ENCODE data around the gene MAVS.

Gene MAVS

GRCh38 chr20:3815703-3816315 is 30.8 kb upstream of the MAVS start:
- no peak for DNase-seq (ENCODE audit: low read depth)
- no peak overlapping the region for H3K4me3 ChIP-seq (ENCODE audit: low read depth, low read length)
- no peak for TF ChIP-seq POLR2A (IDR thresholded peaks at IDR 0.05; ENCODE audit: extremely low read depth, insufficient read length)
- TF ChIP-seq MAX (IDR thresholded peaks at IDR 0.05; ENCODE audit: low read depth, low read length), result no peak
- TF ChIP-seq MYC (IDR thresholded peaks at IDR 0.05; ENCODE audit: low read depth, low read length), result no peak
- TF ChIP-seq CTCF (IDR thresholded peaks at IDR 0.05; ENCODE audit: low read depth, low read length), result no peak

GRCh38 chr20:3818155-3819151 is 28.2 kb upstream of the MAVS start:
- DNase-seq (ENCODE audit: low read depth), result peak; percentile 89
- peak; percentile 74 for TF ChIP-seq CTCF (IDR thresholded peaks at IDR 0.05; ENCODE audit: low read depth, low read length)
- TF ChIP-seq MAX (IDR thresholded peaks at IDR 0.05; ENCODE audit: low read depth, low read length), result peak; percentile 66; the same call in 1 of the 2 replicates
- TF ChIP-seq MYC (IDR thresholded peaks at IDR 0.05; ENCODE audit: low read depth, low read length), result peak; percentile 43; the same call in 1 of the 2 replicates
- no peak for TF ChIP-seq POLR2A (IDR thresholded peaks at IDR 0.05; ENCODE audit: extremely low read depth, insufficient read length)
- H3K4me3 ChIP-seq (ENCODE audit: low read depth, low read length), result no peak overlapping the region

- DNase-seq (ENCODE audit: low read depth), result peak; percentile 55
- TF ChIP-seq CTCF (IDR thresholded peaks at IDR 0.05; ENCODE audit: low read depth, low read length) (no peak), MYC (IDR thresholded peaks at IDR 0.05; ENCODE audit: low read depth, low read length) (no peak), MAX (IDR thresholded peaks at IDR 0.05; ENCODE audit: low read depth, low read length) (no peak), POLR2A (IDR thresholded peaks at IDR 0.05; ENCODE audit: extremely low read depth, insufficient read length) (no peak)
- peak overlapping the region; percentile 98 for H3K4me3 ChIP-seq (ENCODE audit: low read depth, low read length)
These were observed 27.1 kb upstream of the MAVS start for GRCh38 chr20:3819411-3820047.

- DNase-seq (ENCODE audit: low read depth), result peak; percentile 98
- peak within 1 kb of the TSS; percentile 98 for H3K4me3 ChIP-seq (ENCODE audit: low read depth, low read length)
- TF ChIP-seq MAX (IDR thresholded peaks at IDR 0.05; ENCODE audit: low read depth, low read length), result peak; percentile 11
- TF ChIP-seq POLR2A (IDR thresholded peaks at IDR 0.05; ENCODE audit: extremely low read depth, insufficient read length), result peak; percentile 76
- peak; percentile 40; the same call in 1 of the 2 replicates for TF ChIP-seq MYC (IDR thresholded peaks at IDR 0.05; ENCODE audit: low read depth, low read length)
- peak; percentile 90 for TF ChIP-seq CTCF (IDR thresholded peaks at IDR 0.05; ENCODE audit: low read depth, low read length)
These were observed 26.4 kb upstream of the MAVS start, which contains the start of gene AP5S1 for GRCh38 chr20:3820048-3820900. TSS of gene AP5S1 (plus strand) at chr20:3820547. CDS start at chr20:3822118, 1,571 bp downstream.
